ENCODE measurements around the gene MORC4.

The MORC4 gene

DNA sequence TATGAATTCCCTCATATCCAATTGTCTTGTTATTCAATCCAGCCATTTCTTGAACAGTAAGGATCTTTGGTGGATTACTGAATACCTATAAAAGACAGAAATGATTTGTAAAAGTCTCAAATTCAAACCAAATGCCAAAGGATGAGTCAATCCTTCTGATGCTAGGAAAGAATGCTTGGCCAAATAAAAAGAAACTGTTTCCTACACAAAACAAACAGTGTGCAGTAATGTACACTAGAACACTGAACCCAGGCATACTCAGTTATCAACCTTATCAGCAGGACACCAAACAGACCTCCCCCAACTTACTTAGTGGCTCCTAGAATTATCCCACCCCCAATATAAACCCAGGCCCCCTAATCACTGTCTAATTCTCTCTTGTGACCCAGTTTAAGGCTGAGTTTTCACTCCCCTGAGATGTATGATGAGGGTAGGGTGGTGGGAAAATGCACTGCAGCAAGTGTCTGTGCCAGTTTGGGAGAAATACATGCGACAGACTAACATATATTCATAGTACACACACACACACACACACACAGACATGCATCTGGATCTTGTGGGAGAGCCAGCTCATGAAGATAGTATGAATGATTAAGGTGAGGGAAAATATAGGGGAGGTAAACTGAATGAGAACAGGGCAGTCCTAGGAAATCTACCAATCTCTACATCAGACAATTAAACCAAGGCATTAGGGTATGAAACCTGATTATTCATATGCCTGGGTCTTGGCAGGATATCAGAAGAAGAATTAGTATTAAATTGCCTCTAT is 44.8 kb downstream of the MORC4 start:
- no peak for DNase-seq
- in situ Hi-C loops (cut with HindIII; ENCODE audit: low pct_ligation_motif_present, low pct_unique_long_range_greater_than_20kb, low sequenced_read_pairs), result no loop called here

DNA sequence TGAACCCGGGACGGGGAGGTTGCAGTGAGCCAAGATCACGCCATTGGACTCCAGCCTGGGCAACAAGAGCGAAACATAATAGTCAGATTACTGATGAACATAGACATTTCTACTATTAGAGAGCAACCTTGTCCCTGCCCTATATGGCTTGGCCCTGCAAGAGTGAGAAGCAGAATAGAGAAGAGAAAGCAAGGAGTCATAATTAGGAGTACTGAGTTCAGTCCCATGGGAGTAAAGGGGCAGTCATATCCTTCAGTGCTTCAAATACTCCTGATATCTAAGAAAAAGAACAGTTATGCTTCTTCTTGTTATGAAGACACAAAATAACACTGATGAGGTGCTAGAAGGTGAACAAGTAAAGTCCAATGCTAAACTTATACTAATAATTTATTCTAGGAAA is 46.0 kb downstream of the MORC4 start:
- DNase-seq, result no peak
- in situ Hi-C loops (cut with HindIII; ENCODE audit: low pct_ligation_motif_present, low pct_unique_long_range_greater_than_20kb, low sequenced_read_pairs), result no loop called here

DNA sequence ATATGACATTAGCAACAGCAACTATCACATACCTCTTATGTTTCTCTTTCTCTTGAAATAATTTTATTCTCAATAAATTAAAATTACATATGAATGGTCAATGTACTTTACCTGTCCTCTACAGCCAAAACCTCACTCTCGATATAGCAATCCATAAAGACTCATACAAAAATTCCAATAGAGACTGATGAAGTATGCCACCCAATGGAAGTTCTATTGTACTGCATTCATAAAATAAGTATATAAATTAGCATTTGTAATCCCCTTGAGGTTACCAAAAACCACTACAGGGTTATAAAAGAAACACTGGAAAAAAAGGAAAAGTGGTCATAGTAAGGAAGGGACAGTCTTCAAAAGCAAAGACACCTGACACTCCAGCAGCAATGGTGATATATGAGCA is 47.0 kb downstream of the MORC4 start:
- in situ Hi-C loops (cut with HindIII; ENCODE audit: low pct_ligation_motif_present, low pct_unique_long_range_greater_than_20kb, low sequenced_read_pairs), result no loop called here
- peak; percentile 26 for DNase-seq

DNA sequence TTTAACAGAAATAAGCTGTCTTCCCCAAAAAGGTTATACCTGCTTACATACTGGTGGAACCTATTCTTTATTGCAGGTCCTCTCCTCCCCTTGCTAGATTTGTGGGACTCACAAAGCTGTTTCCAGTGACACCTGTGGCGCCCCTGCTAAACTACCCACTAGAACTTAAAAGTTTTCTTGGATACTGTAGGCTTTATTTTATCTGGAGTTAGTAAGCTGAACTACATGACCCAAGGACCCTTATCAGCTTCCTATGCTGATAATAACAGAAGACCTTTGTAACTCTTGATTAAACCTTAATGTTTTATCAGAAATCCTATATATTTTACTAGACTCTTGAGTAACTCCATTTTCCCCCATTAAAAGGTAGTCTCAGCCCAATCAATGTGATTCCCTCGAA is 47.5 kb downstream of the MORC4 start:
- DNase-seq, result no peak
- in situ Hi-C loops (cut with HindIII; ENCODE audit: low pct_ligation_motif_present, low pct_unique_long_range_greater_than_20kb, low sequenced_read_pairs), result no loop called here

DNA sequence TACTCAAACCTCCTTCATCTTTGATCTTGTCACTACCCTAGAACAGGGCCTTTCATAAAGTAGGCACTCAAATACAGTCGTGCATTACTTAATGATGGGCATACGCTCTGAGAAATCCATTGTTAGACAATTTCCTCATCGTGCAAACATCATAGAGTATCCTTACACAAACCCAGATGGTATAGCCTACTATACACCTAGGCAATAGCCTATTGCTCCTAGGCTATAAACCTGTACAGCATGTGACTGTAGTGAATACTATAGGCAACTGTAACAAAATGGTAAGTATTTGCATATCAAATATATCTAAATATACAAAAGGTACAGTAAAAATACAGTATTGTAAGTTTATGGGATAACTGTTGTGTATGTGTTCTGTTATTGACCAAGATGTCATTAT is 47.9 kb downstream of the MORC4 start:
- in situ Hi-C loops (cut with HindIII; ENCODE audit: low pct_ligation_motif_present, low pct_unique_long_range_greater_than_20kb, low sequenced_read_pairs), result no loop called here
- no peak for DNase-seq

DNA sequence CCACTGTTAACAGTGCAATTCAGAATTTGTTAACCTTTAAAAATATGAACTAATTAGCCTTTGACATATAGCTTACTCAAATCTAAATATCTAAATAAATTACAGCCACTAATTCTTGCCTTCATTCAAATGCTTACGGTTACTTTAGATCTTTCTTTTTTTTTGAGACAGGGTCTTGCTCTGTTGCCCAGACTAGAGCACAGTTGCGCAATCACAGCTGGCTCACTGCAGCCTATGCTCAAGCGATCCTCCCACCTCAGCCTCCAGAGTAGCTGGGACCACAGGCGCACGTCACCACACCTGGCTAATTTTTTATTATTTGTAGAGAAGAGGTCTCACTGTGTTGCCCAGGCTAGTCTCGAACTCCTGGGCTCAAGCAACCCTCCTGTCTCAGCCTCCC is 48.8 kb downstream of the MORC4 start:
- in situ Hi-C loops (cut with HindIII; ENCODE audit: low pct_ligation_motif_present, low pct_unique_long_range_greater_than_20kb, low sequenced_read_pairs), result no loop called here
- DNase-seq, result no peak

DNA sequence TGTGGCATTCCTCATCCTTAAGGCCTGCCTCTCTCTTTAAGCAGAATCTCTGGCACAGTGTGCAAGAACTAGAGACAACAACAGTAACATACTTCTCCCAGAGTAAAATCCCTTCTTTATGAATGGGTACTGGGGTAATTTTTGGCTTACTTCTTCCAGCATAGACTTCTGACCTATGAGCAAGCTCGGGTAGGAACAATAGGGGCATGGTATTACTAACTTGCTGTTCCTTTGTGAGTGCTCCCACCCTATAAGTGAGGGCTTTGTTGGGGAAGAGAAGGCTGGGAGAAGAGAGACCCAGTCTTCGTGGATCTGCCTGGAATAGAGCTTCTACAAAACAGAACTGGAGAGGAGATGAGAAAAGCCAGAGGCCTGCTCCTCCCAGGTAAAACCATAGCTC is 49.6 kb downstream of the MORC4 start:
- in situ Hi-C loops (cut with HindIII; ENCODE audit: low pct_ligation_motif_present, low pct_unique_long_range_greater_than_20kb, low sequenced_read_pairs), result no loop called here
- no peak for DNase-seq

DNA sequence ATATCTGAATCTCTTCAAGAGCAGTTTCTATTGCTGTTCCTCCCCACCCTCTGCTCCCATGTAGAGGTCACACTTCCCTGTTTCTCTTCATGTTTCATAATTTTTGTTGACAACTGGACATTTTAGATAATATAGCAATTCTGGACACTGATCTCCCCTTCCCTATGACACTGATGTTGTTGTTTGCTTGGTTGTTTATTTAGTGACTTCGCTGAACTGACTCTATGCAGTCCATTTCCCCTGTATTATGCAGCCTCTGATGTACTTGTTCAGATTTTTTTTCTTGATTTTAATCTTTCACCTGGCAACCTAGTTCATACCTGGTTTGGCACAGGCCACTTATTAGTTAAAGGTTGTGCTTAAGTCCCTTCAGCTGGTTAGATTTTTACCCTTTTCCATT is 50.6 kb downstream of the MORC4 start:
- in situ Hi-C loops (cut with HindIII; ENCODE audit: low pct_ligation_motif_present, low pct_unique_long_range_greater_than_20kb, low sequenced_read_pairs), result no loop called here
- no peak for DNase-seq

DNA sequence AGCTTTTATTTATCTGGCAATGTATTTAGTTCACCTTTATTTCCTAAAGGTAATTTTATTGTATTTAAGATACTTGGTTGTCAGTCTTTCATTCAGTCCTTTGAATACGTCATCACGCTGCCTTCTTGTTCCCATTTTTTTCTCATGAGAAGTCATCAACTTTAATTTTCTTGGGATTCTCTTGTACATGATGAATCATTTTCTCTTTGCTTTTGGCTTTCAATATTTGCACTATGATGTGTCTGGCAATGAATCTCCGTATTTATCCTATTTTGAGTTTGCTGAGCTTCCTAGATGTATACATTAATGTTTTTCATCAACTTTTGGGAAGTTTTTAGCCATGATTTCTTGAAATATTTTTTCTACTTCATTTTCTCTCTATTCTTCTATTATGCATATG is 51.4 kb downstream of the MORC4 start:
- DNase-seq, result no peak
- in situ Hi-C loops (cut with HindIII; ENCODE audit: low pct_ligation_motif_present, low pct_unique_long_range_greater_than_20kb, low sequenced_read_pairs), result no loop called here

DNA sequence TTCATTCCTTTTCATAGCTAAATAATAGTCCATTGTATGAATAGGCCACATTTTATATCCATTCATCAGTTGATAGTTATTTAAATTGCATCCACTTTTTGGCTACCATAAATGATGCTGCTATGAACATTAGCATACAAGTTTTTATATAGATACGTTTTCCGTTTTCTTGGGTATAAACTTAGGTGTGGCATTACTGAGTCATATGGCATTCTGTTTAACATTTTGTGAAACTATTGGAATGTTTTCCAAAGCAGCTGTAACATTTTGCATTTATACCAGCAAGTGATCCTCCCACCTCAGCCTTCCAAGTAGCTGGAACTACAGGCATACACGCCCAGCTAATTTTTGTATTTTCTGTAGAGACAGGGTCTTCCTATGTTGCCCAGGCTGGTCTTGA is 53.5 kb downstream of the MORC4 start:
- no peak for DNase-seq
- in situ Hi-C loops (cut with HindIII; ENCODE audit: low pct_ligation_motif_present, low pct_unique_long_range_greater_than_20kb, low sequenced_read_pairs), result no loop called here

DNA sequence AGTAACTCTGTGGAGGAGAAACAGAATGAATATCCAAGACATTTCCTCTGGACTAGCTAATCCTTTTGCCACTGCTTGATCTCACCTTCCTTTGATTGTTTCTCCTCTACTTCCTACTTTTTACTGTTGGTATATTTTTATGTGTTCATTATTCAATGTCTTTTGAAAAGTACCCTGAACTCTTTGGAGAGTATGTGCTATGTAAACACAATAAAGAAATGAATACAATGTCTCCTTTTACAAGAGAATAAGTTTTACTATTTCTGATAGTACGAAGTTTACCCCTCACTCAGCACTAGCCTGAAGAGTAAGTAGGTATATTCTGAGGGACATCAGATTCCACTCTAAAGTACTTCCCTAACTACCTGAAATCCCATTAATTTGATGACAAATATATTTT is 59.9 kb downstream of the MORC4 start:
- no peak for DNase-seq
- in situ Hi-C loops (cut with HindIII; ENCODE audit: low pct_ligation_motif_present, low pct_unique_long_range_greater_than_20kb, low sequenced_read_pairs), result no loop called here

DNA sequence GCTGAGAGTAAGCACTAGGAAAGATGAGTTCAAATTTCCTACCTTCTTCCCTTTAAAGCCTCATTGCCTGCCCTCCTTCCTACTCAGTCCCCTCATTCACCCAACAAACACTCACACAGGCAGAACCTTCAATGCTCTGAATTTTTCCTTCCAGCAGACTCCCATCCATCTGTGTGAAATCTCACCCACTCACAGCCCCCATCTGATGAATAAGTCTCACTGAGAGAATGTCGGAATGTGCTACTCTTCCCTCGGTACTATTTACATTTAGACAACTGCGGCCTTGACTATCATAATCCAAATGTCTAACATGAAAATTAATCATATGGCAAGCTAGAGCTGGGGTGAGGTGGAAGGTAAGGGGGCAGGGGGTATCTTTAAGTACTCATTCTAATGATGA is 60.4 kb downstream of the MORC4 start:
- in situ Hi-C loops (cut with HindIII; ENCODE audit: low pct_ligation_motif_present, low pct_unique_long_range_greater_than_20kb, low sequenced_read_pairs), result no loop called here
- no peak for DNase-seq

DNA sequence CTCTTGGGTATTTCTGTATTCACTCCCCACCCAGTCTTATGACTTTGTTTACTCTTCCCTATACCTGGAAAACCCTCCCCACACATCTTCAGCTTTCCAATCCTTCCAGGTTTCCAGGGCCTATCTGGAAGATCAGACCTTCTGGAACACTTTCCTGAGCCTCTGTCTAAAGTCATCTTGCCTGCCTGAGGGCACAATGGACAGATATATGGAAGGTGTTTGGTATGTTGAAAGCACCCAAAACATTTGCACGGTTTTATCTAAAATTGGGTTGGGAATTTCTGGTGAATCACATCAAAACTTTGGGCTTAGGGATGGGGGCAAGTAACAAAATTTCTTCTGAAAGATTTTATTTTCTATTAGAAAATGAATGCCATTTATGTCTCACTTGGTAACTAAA is 63.8 kb downstream of the MORC4 start:
- in situ Hi-C loops (cut with HindIII; ENCODE audit: low pct_ligation_motif_present, low pct_unique_long_range_greater_than_20kb, low sequenced_read_pairs), result no loop called here
- no peak for DNase-seq

DNA sequence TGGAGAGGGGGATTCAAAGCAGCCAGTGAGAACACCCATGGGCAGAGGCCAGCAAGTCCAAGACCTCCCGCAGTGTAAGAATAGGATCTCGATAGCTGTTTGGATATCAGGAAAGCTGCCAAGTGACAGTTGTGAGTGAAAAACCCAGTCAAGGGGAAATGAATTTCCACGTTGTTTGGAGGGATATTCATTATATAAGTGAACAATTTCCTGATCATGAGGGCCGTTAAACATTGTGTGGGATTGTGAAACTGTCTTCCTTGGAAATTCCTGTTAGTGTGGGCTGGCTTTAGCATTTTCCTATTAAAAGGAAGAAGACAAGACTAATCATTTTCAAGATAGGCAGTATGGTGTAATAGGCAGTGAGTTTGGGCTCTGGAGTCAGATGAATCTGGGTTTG is 64.8 kb downstream of the MORC4 start:
- DNase-seq, result peak; percentile 87
- in situ Hi-C loops (cut with HindIII; ENCODE audit: low pct_ligation_motif_present, low pct_unique_long_range_greater_than_20kb, low sequenced_read_pairs), result no loop called here

DNA sequence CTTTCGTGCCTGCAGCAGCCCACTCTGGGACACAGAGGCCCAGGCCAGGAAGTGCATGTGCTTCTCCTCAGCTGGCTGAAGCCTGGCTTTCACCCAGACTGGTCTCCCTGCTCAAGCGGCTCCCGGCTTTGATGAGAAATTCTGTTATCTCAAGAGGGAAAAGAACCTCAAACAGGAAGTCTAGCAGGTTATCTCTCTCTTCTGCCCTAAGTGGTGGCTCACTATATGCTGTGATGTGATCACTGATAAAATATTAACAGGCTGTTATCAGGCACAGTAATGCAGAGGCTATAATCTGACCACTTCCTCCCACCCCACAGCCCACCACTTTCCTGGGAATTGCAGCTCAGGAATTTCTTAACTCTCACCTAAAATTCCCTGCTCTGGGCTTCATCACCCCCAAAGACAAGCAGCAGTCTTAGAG is 66.5 kb downstream of the MORC4 start:
- peak; percentile 80 for DNase-seq
- in situ Hi-C loops (cut with HindIII; ENCODE audit: low pct_ligation_motif_present, low pct_unique_long_range_greater_than_20kb, low sequenced_read_pairs), result no loop called here

DNA sequence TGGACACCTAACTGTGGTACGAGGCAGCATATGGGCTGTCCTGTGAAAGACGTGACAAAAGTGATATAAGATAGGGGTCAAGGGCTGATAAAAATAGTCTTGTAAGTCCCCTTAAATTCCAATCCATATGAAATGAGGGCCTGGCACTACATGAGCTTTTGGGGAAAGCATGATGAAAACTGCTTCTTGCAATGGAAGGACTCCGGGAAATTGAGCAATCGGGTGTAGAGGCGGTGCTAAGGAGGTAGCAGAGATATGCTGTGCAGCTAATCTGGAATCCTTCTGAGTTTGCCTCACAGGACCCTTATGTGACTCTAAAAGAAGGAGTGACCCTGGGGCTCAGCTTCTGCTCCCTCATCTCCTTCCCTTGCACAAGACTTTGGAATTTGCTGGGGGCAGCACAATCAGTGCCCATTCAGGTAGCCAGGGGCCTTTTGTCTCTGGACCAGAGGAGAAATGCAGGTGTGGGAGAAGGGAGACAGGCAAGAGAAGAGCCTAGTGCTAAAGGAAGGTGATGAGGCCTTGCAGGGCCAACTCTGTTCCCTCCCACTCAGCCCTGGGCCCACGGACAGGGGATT is 67.0 kb downstream of the MORC4 start:
- in situ Hi-C loops (cut with HindIII; ENCODE audit: low pct_ligation_motif_present, low pct_unique_long_range_greater_than_20kb, low sequenced_read_pairs), result no loop called here
- peak; percentile 25 for DNase-seq

DNA sequence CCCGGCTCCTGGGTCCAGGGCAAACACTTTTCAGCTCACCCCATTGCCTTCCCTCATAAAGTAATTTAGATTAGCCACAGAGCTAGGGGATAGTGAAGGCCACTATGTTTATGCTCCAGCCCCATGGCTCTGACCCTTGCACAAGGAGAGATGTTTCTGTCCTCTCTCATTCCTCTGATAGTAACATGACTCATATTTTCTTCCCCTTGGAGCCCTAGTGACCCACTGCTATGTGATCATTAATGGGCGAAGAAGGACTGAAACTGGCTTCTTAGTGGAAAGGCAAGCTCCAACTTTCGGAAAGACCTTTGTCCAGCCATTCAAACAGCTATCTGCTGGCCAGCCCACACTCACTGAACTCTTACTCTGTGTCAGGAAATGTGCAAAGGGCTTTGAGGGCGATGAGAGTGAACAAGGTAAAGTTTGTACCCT is 67.5 kb downstream of the MORC4 start:
- in situ Hi-C loops (cut with HindIII; ENCODE audit: low pct_ligation_motif_present, low pct_unique_long_range_greater_than_20kb, low sequenced_read_pairs), result no loop called here
- DNase-seq, result peak; percentile 53

DNA sequence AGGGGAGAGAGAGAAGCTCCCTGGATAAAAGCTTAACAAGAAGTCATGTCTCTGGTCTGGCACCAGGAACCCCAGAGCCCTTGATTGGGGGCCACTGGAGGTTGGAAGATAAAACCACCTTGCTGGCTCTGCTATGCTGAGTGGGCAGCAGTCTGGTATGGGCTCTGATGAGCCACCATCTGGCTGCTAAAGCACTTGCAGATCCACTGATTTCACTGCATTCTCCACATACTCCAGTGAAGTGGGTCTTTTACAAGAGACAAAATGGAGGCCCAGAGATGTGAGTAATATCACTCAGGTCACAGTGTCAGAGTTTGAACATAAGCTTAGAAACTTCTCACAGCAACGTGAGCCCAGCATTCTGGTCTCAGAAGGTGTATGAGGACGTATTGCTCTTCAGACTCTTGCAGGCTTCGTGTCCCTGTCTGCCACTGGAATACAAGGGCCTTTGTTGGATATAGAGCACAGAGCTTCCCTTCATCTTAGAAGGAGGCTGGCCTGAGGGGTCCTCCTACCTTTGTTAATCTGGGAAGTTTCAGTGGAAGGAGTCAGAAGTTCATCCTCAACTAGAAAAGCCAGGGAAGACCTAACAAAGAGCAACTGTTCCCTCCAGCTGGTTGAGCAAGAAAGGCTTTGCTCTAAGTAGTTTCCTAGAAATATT is 68.1 kb downstream of the MORC4 start:
- in situ Hi-C loops (cut with HindIII; ENCODE audit: low pct_ligation_motif_present, low pct_unique_long_range_greater_than_20kb, low sequenced_read_pairs), result no loop called here
- DNase-seq, result peak; percentile 47

DNA sequence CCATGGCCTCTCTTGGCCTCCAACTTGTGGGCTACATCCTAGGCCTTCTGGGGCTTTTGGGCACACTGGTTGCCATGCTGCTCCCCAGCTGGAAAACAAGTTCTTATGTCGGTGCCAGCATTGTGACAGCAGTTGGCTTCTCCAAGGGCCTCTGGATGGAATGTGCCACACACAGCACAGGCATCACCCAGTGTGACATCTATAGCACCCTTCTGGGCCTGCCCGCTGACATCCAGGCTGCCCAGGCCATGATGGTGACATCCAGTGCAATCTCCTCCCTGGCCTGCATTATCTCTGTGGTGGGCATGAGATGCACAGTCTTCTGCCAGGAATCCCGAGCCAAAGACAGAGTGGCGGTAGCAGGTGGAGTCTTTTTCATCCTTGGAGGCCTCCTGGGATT is 71.8 kb downstream of the MORC4 start:
- in situ Hi-C loops (cut with HindIII; ENCODE audit: low pct_ligation_motif_present, low pct_unique_long_range_greater_than_20kb, low sequenced_read_pairs), result no loop called here
- no peak for DNase-seq

DNA sequence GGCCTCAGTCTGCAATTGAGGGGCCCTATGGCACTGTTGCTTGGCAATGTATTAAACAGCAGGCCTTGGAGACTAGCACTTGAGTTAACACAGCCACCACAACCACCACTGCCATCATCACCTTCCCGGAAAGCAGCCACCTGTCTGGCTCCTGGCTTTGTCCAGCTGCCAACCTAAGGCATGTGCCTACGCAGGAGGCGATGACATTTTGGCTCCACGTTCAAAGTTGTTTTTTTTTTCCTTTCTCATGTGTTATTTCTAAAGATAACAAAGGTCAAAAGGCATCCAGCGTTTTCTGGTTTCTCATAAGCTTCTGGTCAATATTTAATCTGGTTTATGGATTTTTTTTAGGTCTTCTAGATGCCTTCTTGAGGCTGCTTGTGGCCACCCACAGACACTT is 72.3 kb downstream of the MORC4 start:
- in situ Hi-C loops (cut with HindIII; ENCODE audit: low pct_ligation_motif_present, low pct_unique_long_range_greater_than_20kb, low sequenced_read_pairs), result no loop called here
- peak; percentile 51 for DNase-seq

Data from ACHN (cell line).